Endometrium (tissue), 2 donors: ENCODE data around the gene FBLN5.
"Not testable (repeated sequence)": the region's sequence is repeated elsewhere in the genome, so short reads cannot be mapped to it uniquely, and the experiment has no call there.

Experiments
- FAIRE-seq: peaks from 2 replicates; lab custom pipeline; 2012; peaks lifted over from hg19 to GRCh38; lab: Jason Lieb, UNC
- donor health status: control.
- donor health status: control.

The FBLN5 gene

GRCh38 chr14:91884664-91885063, 62.8 kb downstream of the FBLN5 start:
- FAIRE-seq, result no peak

- FAIRE-seq, result no peak
These were observed 63.7 kb downstream of the FBLN5 start for GRCh38 chr14:91883753-91884152.

GRCh38 chr14:91882776-91883175, 64.7 kb downstream of the FBLN5 start:
- FAIRE-seq, result no peak

GRCh38 chr14:91882369-91882768, 65.1 kb downstream of the FBLN5 start:
- no peak for FAIRE-seq

- FAIRE-seq, result no peak
These were observed 68.3 kb downstream of the FBLN5 start for GRCh38 chr14:91879196-91879595.

GRCh38 chr14:91878274-91878673, 69.2 kb downstream of the FBLN5 start:
- no peak for FAIRE-seq

- no peak for FAIRE-seq
These were observed 70.0 kb downstream of the FBLN5 start for GRCh38 chr14:91877376-91877915.

GRCh38 chr14:91876492-91876891, 71.0 kb downstream of the FBLN5 start:
- no peak for FAIRE-seq

GRCh38 chr14:91875525-91876286, 71.8 kb downstream of the FBLN5 start:
- no peak for FAIRE-seq

GRCh38 chr14:91873471-91874415, 73.8 kb downstream of the FBLN5 start:
- no peak for FAIRE-seq

- FAIRE-seq, result no peak
These were observed 74.7 kb downstream of the FBLN5 start for GRCh38 chr14:91872517-91873470.

- no peak for FAIRE-seq
These were observed 75.4 kb downstream of the FBLN5 start for GRCh38 chr14:91872011-91872501.

- FAIRE-seq, result not testable (repeated sequence)
These were observed 76.1 kb downstream of the FBLN5 start for GRCh38 chr14:91871401-91871800.

- FAIRE-seq, result no peak
These were observed 76.6 kb downstream of the FBLN5 start for GRCh38 chr14:91870890-91871289.

GRCh38 chr14:91870001-91870400, 77.5 kb downstream of the FBLN5 start:
- no peak for FAIRE-seq

GRCh38 chr14:91869556-91869955, 77.9 kb downstream of the FBLN5 start:
- FAIRE-seq, result no peak

GRCh38 chr14:91867316-91867988, 80.0 kb downstream of the FBLN5 start, which contains the start of gene TC2N:
TC2N (minus strand) TSS chr14:91867536; CDS start chr14:91813769, 53,767 bp downstream.
- FAIRE-seq, result no peak

GRCh38 chr14:91866511-91867295, 80.8 kb downstream of the FBLN5 start:
- FAIRE-seq, result no peak

- FAIRE-seq, result no peak
These were observed 81.4 kb downstream of the FBLN5 start for GRCh38 chr14:91866061-91866460.

- FAIRE-seq, result no peak
These were observed 85.1 kb downstream of the FBLN5 start for GRCh38 chr14:91862417-91862816.
